NK-92 (cell line): ENCODE data around the gene CPNE2.

Experiments used
- DNase-seq: peaks from one replicate; lab custom pipeline; 2025; ENCODE audit not compliant: unreplicated experiment; lab: John Stamatoyannopoulos, UW

CPNE2 gene

DNA sequence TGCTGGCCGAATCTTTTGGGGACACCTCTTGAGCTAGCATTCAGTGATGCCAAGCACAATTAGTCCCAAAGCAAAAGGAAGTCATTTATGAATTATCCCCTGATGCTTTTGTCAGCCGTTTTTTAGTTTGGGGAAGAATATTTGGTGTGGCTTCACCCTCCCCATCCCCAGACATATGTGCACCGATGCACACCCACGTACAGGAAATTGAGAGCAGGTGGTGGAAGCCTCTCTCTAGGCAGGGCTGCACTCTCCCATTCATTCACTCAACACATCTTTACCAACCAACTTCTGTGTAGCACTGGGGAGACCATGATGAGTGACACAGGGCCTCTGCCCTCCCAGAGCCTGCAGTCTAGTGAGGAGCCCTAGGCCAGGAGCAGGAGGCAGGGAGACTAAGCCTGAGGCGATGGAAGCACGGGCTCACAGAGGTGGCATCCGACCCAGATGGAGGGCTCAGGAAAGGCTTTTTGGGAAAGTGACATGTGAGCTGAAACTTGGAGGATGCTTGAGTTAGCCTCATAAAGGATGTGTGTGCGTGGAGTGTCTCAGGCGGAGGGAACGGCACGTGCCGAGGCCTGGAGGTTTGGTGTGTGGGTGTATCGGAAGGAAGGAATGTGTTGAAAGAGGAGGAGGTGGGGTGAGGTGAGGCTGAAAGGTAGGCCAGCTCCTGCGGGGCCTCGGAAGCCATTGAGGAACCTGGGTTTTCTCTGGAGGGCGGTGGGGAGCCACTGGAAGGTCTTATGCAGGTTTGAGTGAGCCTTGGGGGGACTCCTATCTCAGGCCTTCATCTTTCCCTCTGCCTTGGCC is 49.6 kb downstream of the CPNE2 start:
- no peak for DNase-seq

DNA sequence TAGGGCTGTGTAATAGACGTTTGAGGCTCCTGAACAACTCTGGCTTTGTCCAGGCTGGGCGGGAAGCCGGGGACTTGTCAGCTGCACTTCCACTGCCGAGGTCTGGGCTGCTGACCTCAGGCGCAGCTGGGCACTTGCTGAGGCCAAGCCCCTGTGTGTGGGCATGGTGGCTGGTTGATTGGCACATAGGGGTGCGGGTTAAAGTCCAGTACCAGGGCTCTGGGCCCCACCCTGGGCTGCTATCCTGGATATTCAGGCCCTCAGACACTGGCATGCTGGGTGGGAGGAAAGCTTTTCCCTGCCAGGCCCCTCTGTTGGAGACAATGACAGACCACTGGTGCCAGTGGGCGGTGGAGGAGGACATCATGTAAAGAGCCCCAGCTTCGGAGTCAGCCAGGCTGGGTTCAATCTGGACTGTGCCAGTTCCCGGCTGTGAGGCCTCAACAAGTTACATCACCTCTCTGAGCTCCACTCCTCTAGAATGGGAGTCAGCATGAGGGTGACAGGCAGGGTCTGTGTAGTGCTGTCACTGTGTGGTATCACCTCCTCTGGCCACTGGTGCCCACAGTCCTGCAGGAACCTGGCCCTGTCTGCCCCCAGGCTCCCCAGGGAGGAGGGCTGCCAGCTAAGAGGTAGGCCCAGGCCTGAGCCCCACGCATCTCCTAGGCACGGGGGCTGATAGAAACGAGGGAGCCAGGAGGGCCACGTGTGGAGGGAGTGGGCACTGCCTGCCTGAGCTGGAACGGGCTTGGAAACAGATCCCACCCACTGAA is 51.0 kb downstream of the CPNE2 start:
- DNase-seq, result no peak

DNA sequence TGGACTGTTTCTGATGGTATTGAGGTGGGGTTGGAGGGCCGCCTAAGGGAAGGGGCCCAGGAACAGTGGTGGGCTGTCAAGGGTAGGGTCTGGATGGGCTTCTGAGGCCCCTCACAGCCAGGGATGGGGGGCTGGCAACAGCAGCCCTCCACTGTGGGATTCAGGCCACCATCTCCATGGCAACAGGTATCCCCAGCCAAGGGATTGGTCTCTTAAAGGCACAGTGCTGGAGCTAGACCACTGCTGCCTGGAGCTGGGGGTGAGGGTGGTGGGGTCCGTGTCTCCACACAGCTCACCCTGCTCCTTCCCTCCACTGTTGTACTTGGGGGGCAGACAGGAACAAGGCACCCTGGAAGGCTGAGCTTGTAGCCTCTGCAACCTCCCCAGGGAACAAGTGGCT is 51.6 kb downstream of the CPNE2 start:
- no peak for DNase-seq

DNA sequence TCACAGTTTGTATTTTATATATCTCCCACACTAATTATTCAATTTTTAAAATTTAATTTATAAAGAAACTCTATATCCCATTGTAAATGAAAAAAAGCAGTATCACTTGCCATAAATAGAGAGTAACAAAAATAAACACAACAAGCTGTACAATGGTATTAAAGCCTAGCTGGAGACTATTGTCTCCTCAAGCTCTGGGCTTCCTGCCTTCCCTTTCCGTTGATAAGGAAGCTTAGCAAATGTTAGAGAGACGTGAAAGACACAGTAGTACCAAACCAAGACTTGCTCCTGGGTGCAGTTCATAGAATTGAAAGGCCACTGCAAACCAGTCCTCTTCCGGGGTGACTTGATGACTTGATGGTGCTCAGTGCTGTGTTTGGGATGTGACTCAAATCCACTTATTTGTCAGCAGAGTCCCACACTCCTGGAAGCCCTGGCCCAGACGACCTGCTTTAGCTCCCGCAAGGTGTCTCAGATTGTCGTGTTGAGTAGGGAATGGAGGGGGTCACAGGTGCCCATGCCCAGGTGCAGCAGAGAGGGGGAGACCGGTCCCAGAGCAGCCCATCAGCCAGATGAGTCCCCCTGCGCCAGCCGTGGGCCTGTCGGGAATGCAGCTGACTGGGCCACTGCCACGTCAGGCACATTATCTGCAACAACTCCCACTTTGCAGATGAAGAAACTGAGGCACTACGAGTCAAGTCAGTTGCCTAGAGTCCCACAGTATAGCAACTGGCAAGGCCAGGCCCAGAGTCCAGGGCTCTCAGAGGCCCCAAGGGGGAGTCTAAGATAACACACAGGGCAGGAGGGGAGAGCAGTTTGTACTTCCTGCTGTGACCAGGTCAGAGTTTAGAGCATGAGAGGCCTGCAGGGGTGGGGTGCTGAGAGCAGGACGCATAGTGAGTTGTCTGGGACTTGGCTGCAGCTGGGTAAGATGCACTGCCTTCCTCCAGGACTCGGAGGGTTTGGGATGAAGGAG is 53.0 kb downstream of the CPNE2 start:
- DNase-seq, result no peak

DNA sequence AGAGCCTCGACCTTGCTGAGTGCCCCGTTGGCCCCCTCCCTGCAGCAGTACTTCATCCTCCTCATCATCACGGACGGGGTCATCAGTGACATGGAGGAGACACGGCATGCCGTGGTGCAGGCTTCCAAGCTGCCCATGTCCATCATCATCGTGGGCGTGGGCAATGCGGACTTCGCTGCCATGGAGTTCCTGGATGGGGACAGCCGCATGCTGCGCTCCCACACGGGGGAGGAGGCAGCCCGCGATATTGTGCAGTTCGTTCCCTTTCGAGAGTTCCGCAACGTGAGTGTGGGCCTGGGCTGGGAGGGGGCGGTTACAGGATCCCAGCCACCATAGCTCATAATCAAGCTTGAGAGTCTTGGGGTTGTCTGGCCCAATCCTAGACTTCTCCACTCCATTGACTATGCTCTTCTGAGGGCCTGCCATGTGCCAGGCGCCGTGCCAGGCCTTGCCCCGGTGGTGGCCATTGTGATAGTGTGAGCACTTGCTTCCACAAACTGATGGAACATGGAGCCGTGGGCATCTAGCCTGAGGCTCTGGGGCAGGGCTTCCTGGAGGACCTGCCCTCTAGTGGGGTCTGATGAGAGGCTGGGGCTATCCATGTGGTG is 53.8 kb downstream of the CPNE2 start:
- DNase-seq, result no peak

DNA sequence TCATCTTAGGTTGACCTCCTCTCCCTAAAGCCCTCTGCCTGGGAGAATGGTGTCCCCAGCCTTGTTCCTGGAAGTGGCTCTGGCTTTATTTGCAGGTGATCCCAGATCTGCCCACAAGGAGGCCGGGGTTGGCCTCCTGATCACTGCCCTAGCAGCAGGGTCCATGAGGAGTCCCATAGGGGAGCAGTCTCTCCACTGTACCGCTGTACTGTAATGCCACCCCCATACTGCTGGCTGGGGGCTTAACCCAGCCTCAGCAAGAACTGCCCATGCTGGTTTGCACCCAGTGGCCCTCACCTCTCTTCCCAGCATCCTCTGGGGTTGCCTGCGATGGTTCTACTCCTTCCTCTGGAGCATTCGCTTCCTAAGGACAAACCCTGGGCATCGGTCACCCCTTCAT is 54.4 kb downstream of the CPNE2 start:
- DNase-seq, result no peak

DNA sequence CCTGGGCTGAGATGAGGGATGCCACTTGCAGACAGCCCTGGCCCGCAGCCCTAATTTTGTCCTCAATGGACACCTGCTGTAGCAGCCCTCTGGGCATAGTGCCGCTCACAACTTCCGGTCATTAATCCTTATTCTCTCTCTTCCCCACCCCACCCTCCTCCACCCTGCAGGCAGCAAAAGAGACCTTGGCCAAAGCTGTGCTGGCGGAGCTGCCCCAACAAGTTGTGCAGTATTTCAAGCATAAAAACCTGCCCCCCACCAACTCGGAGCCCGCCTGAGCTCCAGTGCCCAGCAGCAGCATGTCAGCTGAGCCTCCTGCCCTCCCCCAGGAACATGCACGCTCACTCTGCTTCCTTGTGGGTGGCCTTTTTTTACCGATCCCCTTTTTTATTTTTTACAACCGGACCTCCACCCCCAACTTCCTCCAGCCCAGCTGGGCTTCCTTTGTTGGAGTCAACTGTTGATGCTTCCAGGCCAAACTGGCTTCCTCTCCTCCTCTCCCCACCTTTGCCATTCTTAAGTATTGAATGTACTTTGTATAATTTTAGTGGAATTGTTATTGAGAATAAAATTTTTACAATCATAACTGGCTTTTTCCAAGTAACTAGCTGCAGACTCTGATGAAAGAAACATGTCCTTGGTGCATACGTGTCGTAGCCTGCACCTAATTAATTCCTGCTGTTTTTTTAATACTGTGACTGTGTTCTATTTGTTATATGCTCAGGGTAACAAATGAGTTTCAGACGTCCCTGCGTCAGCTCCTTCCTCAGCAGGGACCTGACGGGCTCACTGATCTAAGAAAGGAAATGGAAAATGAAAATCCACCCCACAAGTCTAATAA is 55.2 kb downstream of the CPNE2 start:
- no peak for DNase-seq

DNA sequence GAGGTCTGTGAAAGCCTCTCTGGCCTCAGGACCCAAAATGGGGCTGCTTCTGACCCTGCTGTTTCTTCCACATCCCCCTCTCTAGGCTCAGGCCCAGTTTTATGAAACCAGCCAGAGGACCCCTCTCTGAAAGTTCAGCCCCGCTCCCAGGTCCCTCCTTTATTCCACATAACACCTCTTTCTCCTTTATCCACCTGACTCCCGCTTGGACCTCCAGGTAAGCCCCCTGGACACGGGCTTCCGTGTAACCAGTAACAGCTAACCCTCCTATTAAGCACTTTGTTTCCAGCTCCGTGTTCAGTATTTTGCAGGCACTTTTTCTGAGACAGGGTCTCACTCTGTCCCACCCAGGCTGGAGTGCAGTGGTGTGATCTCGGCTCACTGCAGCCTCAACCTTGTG is 56.1 kb downstream of the CPNE2 start:
- DNase-seq, result no peak

DNA sequence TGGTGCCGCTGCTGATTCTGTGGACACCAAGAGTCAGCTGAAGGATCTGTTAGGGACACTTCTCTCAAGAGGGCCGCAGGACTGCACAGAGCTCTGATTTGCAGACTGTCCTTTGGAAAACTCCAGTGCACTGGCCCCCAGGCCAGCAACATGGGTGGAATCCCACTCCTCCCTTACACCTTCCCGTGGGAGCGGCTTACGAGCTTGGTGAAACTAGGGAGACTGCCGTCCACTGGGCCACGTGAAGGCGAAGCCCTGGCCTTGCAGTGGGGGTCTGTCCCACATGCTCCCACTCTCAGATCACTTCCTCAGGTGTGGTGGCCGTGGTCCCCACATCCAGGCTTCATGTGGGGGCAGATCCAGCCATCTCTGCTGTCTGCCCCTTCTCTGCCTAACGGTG is 57.0 kb downstream of the CPNE2 start:
- no peak for DNase-seq

DNA sequence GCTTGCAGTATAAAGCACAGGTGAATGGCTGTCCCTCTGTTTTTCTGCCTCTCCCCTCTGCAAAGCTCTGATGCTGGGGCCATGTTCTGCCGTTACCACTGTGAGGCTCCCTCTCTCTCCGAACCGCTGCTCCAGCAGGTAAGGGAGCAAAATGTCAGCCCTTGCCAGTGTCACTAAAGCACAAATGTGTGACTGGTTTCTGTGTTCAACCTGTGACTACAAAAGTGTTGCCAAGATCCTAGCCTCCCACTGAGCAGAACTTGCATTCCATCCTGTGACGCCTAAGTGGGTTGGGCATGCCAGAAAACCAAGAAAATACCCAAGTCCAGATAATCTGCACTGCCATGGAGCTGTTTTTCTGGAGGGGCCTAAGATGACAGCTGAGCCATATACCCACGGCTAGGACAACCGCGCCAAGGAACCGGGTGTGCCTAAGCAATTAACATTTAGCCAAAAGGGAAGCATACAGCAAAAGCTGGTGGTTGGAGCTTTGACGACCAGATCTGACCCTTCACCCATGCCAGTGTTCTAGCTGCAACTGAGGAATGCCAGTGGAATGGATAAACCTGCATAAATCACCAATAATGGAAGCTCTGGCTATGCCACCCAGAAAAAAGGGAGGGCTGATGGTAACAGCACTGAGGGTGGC is 58.4 kb downstream of the CPNE2 start:
- no peak for DNase-seq

DNA sequence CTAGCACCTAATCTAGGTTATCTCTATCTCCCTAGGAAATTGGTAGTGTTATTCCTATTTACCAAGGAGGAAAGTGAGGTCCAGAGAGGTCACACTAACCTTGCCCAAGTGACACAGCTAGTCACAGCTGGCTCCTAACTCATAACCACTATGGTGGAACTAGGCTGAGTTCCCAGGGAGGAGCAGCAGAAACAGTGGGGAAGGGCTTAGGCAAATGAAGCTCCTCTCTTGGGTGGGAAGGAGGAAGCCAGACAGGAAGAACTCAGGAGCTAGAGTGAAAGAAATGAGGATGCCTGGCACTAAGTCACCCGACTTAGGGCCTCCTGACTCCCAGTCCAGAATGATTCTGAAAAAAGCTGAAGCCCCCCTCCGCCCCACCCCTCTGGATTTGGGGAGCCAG is 59.0 kb downstream of the CPNE2 start:
- DNase-seq, result no peak

DNA sequence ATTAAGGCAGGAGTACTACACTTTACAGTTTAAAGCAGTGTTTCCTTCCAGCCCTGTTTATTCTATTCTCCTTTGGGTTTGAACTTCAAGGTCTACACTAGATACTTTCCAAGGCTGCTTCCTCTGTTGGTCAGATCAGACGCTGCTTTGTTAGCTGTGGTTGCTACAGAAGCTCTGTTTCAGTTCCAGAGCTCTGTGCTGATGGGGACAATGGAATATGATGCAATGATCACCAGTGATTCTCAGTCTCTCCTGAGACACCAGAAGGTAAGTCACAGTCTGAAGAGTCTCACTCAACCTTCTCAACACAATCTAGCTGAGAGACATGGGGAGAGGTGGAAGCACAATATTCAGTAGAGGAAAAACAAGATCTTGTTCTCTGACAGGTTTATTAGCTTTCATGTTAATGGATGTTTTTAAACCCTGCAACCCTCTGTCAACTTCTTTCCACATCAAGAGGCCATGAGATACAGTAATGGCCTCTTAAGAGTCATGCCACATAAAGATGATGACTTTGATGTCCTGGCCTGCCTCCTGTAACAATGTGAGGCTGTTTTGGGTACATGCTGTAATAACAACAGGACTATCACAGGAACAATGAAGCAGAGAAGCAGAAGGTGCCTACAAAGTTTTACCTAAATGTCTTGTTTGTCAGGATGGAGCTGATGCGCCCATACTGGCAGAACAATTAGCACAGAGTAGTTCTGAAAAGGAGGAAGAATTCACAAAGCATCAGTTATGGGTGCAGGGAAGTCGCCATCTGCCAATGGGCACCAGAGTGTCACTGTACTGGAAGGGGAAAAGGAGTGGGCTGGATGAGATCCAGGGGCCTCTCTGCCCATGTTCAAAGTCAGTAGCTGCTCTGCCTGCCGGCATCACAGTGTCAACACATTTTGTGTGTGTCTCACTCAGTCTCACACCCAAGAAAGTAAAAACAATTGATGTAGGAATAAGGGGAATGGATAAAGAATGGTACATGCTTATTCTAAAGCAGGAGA is 60.0 kb downstream of the CPNE2 start:
- no peak for DNase-seq

DNA sequence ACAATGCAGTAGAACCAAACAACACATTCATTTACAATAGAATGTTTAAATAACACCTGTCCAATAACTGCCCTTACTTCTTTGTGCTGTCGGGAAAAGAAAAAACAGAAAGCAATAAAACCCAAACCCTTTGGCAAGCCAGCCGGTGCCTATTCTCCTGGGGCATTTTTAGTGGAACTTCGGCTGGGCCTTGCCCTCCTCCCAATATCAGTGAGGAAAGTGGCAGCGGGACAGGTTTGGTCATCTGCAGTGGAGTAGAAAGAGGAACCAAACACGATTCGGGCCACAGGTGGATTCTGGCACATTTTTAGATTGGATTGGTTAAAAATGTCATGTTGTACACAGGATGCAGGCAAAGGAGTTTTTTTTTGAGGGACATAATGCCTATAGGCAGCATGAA is 61.5 kb downstream of the CPNE2 start:
- DNase-seq, result no peak

DNA sequence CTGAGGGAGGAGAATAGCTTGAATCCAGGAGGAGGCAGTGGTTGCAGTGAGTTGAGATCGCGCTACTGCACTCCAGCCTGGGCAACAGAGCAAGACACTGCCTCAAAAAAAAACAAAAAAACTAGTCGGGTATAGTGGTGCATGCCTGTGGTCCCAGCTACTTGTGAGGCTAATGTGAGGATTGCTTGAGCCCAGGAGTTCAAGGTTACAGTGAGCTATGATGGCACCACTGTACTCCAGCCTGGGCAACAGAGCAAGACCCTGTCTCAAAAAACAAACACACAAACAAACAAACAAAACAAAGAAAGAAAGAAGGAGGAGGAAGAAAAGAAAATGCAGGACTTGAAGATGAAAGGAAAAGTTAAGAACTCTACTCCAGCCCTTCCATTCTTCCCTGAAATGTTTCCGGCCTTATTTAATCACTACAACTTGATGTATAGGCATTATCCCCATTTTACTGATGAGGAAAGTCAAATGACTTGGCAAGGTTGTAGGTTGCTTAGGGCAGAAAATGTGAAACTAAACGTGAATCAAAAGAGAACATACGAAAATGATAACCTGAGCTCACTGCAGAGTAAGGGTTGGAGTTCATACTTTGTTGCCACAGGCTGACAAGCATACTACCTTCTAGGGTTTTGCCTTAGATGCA is 63.4 kb downstream of the CPNE2 start:
- no peak for DNase-seq

DNA sequence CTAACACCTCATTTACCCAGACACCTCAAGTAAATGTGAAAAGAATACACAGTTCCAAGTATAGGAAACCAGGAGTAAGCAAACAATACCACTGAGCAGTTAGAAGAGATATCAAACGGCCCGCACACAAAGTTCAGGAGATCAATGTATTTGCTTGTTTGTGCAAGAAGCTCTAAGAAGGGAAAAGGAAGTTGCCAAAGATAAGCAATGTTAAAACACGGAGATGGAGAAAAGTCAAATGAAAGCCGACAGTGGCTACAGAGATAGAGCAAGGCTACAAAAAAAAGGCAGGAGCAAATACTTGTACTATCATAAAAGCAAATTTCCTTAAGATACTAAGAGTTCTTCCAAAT is 63.9 kb downstream of the CPNE2 start:
- no peak for DNase-seq

DNA sequence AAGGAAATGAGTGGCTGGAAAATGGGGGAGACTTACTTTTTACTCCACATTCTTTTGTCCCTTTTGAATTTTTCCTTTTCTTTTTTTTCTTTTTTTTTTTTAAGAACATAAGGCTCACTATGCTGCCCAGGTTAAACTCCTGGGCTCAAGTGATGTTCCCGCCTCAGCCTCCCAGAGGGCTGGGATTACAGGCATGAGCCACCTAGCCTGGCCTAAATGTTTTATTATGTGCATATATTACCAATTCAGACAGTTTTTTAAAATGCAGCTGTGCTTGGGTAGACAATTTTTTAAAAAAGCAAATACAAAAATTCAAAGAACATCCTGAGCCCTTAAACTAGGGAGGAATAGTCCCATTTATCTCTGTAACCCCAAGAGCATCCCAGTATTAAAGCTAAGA is 65.2 kb downstream of the CPNE2 start:
- DNase-seq, result no peak

DNA sequence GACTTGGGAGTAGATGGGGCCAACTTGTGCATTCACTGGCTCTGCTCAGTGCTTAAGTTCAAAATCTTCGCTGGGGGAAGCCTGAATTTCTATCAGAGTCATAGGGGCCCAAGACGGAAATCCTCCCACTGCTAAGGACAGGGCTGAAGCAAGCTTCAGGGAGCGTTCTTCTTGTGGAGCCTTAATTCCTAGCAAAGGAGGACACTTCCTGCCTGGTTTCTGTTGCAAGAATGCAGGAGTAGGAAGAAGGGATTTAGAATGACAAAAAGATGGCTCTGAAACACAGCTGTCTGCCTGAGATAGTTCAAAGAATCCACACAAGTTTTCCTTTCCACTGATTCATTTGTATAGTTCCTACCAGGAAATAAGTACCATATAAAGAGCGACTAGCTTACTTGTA is 67.1 kb downstream of the CPNE2 start:
- no peak for DNase-seq

DNA sequence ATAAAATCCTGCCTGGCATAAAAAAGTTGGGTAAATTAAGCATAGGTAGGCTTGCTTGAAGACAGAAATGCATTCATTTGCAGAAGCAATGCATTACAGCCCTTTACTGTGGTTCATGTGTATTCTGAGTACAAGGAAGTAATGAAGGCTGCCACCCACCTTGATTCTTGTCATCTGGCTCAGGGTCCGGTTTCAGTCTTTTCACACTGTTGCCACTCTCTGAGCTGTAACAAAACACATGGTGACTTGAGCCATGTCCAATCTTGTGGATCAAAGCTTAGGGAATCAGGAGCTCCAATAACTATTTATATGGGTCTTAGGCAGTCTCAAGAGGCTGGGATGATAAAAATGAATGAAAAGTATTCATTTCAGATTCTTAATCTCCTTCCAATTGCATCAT is 71.5 kb downstream of the CPNE2 start:
- no peak for DNase-seq
